HepG2 (cell line): ENCODE data around the gene SLC25A48. TPM values are rescaled to one million over a fixed set of nuclear protein-coding genes. Genes with fewer than 3 reads are reported as not detected.

Experiments
- GATAD2A ChIP-seq: IDR thresholded peaks from 2 replicates; pipeline ENCODE4 v1.6.1; 2016
- IRX3 ChIP-seq: sonication (generic); formaldehyde crosslinking; IDR thresholded peaks from 2 replicates; pipeline ENCODE4 v1.8.1; 2023; ENCODE audit warnings: mild to moderate bottlenecking, low read depth, missing genetic modification reagents, borderline replicate concordance
- MBD4 ChIP-seq: IDR thresholded peaks from 2 replicates; pipeline ENCODE4 v1.6.1; 2012; ENCODE audit warnings: low read length, inconsistent platforms, borderline replicate concordance
- TCF12 ChIP-seq, 2 experiments: fragments of 450-650 bp in 1 of 2; sonication (generic) in 1 of 2; formaldehyde crosslinking in 1 of 2; IDR thresholded peaks; 2 replicates each; pipeline versions ENCODE4 v1.6.1 to v1.8.0; 2017 to 2022; ENCODE audit warnings: antibody characterized with exemption in 1 of 2, mild to moderate bottlenecking in 1 of 2, missing genetic modification reagents in 1 of 2, moderate library complexity in 1 of 2
- ZFYVE20 ChIP-seq: sonication (generic); formaldehyde crosslinking; IDR thresholded peaks from 2 replicates; pipeline ENCODE4 v1.8.0; 2023; ENCODE audit warnings: low read depth, mild to moderate bottlenecking, moderate library complexity, missing genetic modification reagents, borderline replicate concordance
- ZNF580 ChIP-seq: IDR thresholded peaks from 2 replicates; pipeline ENCODE4 v1.6.1; 2016; ENCODE audit warnings: low read depth, borderline replicate concordance
- ZNF839 ChIP-seq: sonication (generic); formaldehyde crosslinking; IDR thresholded peaks from 2 replicates; pipeline ENCODE4 v1.4.0; 2020; ENCODE audit warnings: missing genetic modification reagents, mild to moderate bottlenecking, borderline replicate concordance
- polyA plus RNA-seq, 8 experiments: library from polyadenylated mRNA; depleted of rRNA in 3 of 8; stranded (reverse) in 7 of 8; unstranded in 1 of 8; fragments of >200 nt; fragmentation: Illumina TruSeq in 4 of 8; extraction: Trizol in 4 of 8; gene quantifications; 2 replicates each; pipeline versions ENCODE4 v1.2.1 to v1.2.3, GENCODE V29; 2011 to 2016; ENCODE audit warnings: low read depth in 4 of 8, missing spikeins in 1 of 8, mixed read lengths in 1 of 8; ENCODE audit not compliant: insufficient read depth in 1 of 8
- total RNA-seq, 5 experiments: library from RNA; depleted of rRNA; stranded (reverse); fragments of >200 nt; fragmentation: Illumina TruSeq; extraction: Trizol; gene quantifications; 2 replicates each; pipeline ENCODE4 v1.2.3, GENCODE V29; 2016; ENCODE audit warnings: low read depth in 1 of 5
- TF ChIP-seq, protein P1 (sequence below), 2 experiments: sonication (generic) in 1 of 2; formaldehyde crosslinking in 1 of 2; IDR thresholded peaks; 2 replicates each; pipeline versions ENCODE4 v1.4.0 to v1.6.1; 2016 to 2020; ENCODE audit warnings: borderline replicate concordance in 1 of 2, low read depth in 1 of 2, mild to moderate bottlenecking in 1 of 2, missing genetic modification reagents in 1 of 2
- TF ChIP-seq, protein P2 (sequence below): sonication (generic); formaldehyde crosslinking; IDR thresholded peaks from 2 replicates; pipeline ENCODE4 v1.4.0; 2020; ENCODE audit warnings: low read depth, mild to moderate bottlenecking, missing genetic modification reagents

The SLC25A48 gene
- total and polyA plus RNA-seq, 2 of the 13 experiments (the other 11 are each of a cell fraction or from before 2014, with no cell fraction given), result 0.17 to 4.5 TPM

GRCh38 chr5:135831851-135832555 lies 2.5 kb upstream of the SLC25A48 start (continued):
- TF ChIP-seq, protein P1, sequence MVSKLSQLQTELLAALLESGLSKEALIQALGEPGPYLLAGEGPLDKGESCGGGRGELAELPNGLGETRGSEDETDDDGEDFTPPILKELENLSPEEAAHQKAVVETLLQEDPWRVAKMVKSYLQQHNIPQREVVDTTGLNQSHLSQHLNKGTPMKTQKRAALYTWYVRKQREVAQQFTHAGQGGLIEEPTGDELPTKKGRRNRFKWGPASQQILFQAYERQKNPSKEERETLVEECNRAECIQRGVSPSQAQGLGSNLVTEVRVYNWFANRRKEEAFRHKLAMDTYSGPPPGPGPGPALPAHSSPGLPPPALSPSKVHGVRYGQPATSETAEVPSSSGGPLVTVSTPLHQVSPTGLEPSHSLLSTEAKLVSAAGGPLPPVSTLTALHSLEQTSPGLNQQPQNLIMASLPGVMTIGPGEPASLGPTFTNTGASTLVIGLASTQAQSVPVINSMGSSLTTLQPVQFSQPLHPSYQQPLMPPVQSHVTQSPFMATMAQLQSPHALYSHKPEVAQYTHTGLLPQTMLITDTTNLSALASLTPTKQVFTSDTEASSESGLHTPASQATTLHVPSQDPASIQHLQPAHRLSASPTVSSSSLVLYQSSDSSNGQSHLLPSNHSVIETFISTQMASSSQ (IDR thresholded peaks at IDR 0.05; ENCODE audit: low read depth), result no peak
- TF ChIP-seq, protein P1 (CRISPR knock-in tag; IDR thresholded peaks at IDR 0.05; ENCODE audit: borderline replicate concordance), result no peak
- no peak for TF ChIP-seq ZNF839 (CRISPR knock-in tag)
- TF ChIP-seq, protein P2, sequence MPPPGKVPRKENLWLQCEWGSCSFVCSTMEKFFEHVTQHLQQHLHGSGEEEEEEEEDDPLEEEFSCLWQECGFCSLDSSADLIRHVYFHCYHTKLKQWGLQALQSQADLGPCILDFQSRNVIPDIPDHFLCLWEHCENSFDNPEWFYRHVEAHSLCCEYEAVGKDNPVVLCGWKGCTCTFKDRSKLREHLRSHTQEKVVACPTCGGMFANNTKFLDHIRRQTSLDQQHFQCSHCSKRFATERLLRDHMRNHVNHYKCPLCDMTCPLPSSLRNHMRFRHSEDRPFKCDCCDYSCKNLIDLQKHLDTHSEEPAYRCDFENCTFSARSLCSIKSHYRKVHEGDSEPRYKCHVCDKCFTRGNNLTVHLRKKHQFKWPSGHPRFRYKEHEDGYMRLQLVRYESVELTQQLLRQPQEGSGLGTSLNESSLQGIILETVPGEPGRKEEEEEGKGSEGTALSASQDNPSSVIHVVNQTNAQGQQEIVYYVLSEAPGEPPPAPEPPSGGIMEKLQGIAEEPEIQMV, result no peak
- TF ChIP-seq TCF12 (IDR thresholded peaks at IDR 0.05), result no peak
- TF ChIP-seq TCF12 (CRISPR knock-in tag; IDR thresholded peaks at IDR 0.05), result no peak
- TF ChIP-seq ZNF580, result no peak
- TF ChIP-seq IRX3 (CRISPR knock-in tag), result no peak
- TF ChIP-seq GATAD2A, result no peak
- no peak for TF ChIP-seq MBD4
- no peak for TF ChIP-seq ZFYVE20
- TF ChIP-seq, all 625 proteins: peak for 0
